SK-N-SH (cell line): ENCODE data around the gene TCAF1. TPM values are rescaled to one million over a fixed set of nuclear protein-coding genes. Genes with fewer than 3 reads are reported as not detected.
"Not testable (repeated sequence)": the region's sequence is repeated elsewhere in the genome, so short reads cannot be mapped to it uniquely, and the experiment has no call there.

Source experiments
- CTCF ChIA-PET: fragments of 300-600, 350-600 bp; formaldehyde crosslinking; extraction: SDS; loops from one replicate; lab custom pipeline; 2021; lab: Yijun Ruan, JAX
- POLR2A ChIA-PET: fragments of 350-600 bp; sonication (Branson Sonifier 250); formaldehyde crosslinking; extraction: SDS; loops from one replicate; lab custom pipeline; 2020; ENCODE audit warnings: antibody characterized with exemption, inconsistent platforms; lab: Yijun Ruan, JAX
- DNase-seq: peaks from one replicate; pipeline ENCODE4 v3.0.0; 2012
- H2AFZ ChIP-seq: fragments of 200-600 bp; sonication (generic); 2 replicates; pipeline ENCODE4 v1.8.1; 2016; ENCODE audit warnings: antibody characterized with exemption, mild to moderate bottlenecking, low read depth
- H3F3A ChIP-seq: fragments of 200-600 bp; sonication (generic); replicated peaks from 2 replicates; pipeline ENCODE3; 2016; ENCODE audit warnings: antibody characterized with exemption, mild to moderate bottlenecking; ENCODE audit not compliant: insufficient read depth
- H3K27ac ChIP-seq, 2 experiments: fragments of 200-500 bp in 1 of 2; fragments of 200-600 bp in 1 of 2; sonication (Bioruptor generic) in 1 of 2; sonication (generic), shearing (Covaris generic) in 1 of 2; 2 replicates each; pipeline versions ENCODE4 v1.5.1 to v1.6.1; 2014 to 2016; ENCODE audit warnings: low read depth in 2 of 2, inconsistent platforms in 1 of 2, low read length in 1 of 2, mild to moderate bottlenecking in 1 of 2, mixed read lengths in 1 of 2
- H3K27me3 ChIP-seq: fragments of 200-600 bp; sonication (generic), shearing (Covaris generic); 2 replicates; pipeline ENCODE4 v1.6.1; 2016; ENCODE audit warnings: mixed run types; ENCODE audit not compliant: insufficient read depth
- H3K36me3 ChIP-seq, 2 experiments: fragments of 200-500 bp in 1 of 2; fragments of 200-600 bp in 1 of 2; sonication (Bioruptor generic) in 1 of 2; sonication (generic) in 1 of 2; replicated peaks in 1 of 2; 2 replicates each; pipeline versions ENCODE3 to v1.5.1; 2014 to 2016; ENCODE audit warnings: low read length in 1 of 2, mild to moderate bottlenecking in 1 of 2; ENCODE audit not compliant: insufficient read depth in 2 of 2, control insufficient read depth in 1 of 2
- H3K4me1 ChIP-seq, 2 experiments: fragments of 200-500 bp in 1 of 2; fragments of 200-600 bp in 1 of 2; sonication (Bioruptor generic) in 1 of 2; sonication (generic), shearing (Covaris generic) in 1 of 2; 2 replicates each; pipeline versions ENCODE4 v1.5.1 to v1.6.1; 2014 to 2016; ENCODE audit warnings: low read depth in 1 of 2, low read length in 1 of 2, mixed run types in 1 of 2; ENCODE audit not compliant: insufficient read depth in 2 of 2, control insufficient read depth in 1 of 2
- H3K4me2 ChIP-seq: fragments of 200-600 bp; sonication (generic), shearing (Covaris generic); 2 replicates; pipeline ENCODE4 v1.6.1; 2017; ENCODE audit warnings: mixed run types
- H3K4me3 ChIP-seq, 2 experiments: fragments of 200-500 bp in 1 of 2; fragments of 200-600 bp in 1 of 2; sonication (Bioruptor generic) in 1 of 2; sonication (generic), shearing (Covaris generic) in 1 of 2; 2 replicates each; pipeline versions ENCODE4 v1.5.1 to v1.8.1; 2014 to 2016; ENCODE audit warnings: low read depth in 2 of 2, inconsistent platforms in 1 of 2, low read length in 1 of 2, mild to moderate bottlenecking in 1 of 2, mixed read lengths in 1 of 2, moderate library complexity in 1 of 2
- H3K79me2 ChIP-seq: fragments of 200-600 bp; sonication (generic); 2 replicates; pipeline ENCODE4 v1.8.1; 2017; ENCODE audit warnings: mild to moderate bottlenecking; ENCODE audit not compliant: insufficient read depth
- H3K9ac ChIP-seq: fragments of 200-600 bp; sonication (generic); 2 replicates; pipeline ENCODE4 v1.6.1; 2017; ENCODE audit warnings: mixed run types
- H3K9me2 ChIP-seq: fragments of 200-600 bp; sonication (generic); 2 replicates; pipeline ENCODE4 v1.6.1; 2017; ENCODE audit warnings: mixed run types
- H3K9me3 ChIP-seq: fragments of 200-600 bp; sonication (generic); 2 replicates; pipeline ENCODE4 v1.6.1; 2017; ENCODE audit warnings: mixed run types, mild to moderate bottlenecking, moderate library complexity
- H4K20me1 ChIP-seq: fragments of 200-600 bp; sonication (generic); 2 replicates; pipeline ENCODE4 v1.6.1; 2017; ENCODE audit warnings: mild to moderate bottlenecking, mixed run types; ENCODE audit not compliant: insufficient read depth
- FOXM1 ChIP-seq: IDR thresholded peaks from 2 replicates; pipeline ENCODE4 v1.4.0; 2012; ENCODE audit warnings: low read depth, mild to moderate bottlenecking
- MEF2A ChIP-seq: IDR thresholded peaks from 2 replicates; pipeline ENCODE4 v1.4.0; 2012; ENCODE audit warnings: low read depth, borderline replicate concordance
- MXI1 ChIP-seq: IDR thresholded peaks from 2 replicates; pipeline ENCODE4 v1.6.1; 2012; ENCODE audit warnings: mild to moderate bottlenecking, low read depth, low read length, improper control_type of control experiment
- NFIC ChIP-seq: IDR thresholded peaks from 2 replicates; pipeline ENCODE4 v1.4.0; 2012; ENCODE audit warnings: borderline replicate concordance
- POLR2AphosphoS5 ChIP-seq: IDR thresholded peaks from 2 replicates; pipeline ENCODE4 v1.6.1; 2012; ENCODE audit warnings: low read depth, low read length
- WGBS: methylation state at CpG from one replicate; pipeline ENCODE4 v1.1.6; 2017; ENCODE audit warnings: low lambda C conversion rate; 5-methylcytosine and 5-hydroxymethylcytosine counted together
- polyA plus RNA-seq, 3 experiments: library from polyadenylated mRNA; depleted of rRNA; stranded (reverse); fragments of >200 nt; gene quantifications; 2 replicates each; pipeline ENCODE4 v1.2.3, GENCODE V29; 2012
- TF ChIP-seq, protein P1 (sequence below): IDR thresholded peaks from 2 replicates; pipeline ENCODE4 v1.4.0; 2012; ENCODE audit warnings: low read depth
- TF ChIP-seq, protein P2 (sequence below): fragments of 200-600 bp; sonication (generic); IDR thresholded peaks from 2 replicates; pipeline ENCODE4 v1.6.1; 2017; ENCODE audit warnings: antibody characterized with exemption, mild to moderate bottlenecking, moderate library complexity
- TF ChIP-seq, protein P3 (sequence below): IDR thresholded peaks from 2 replicates; pipeline ENCODE4 v1.4.0; 2012; ENCODE audit warnings: low read depth, borderline replicate concordance

TCAF1 gene
- polyA plus RNA-seq, 1 of the 3 experiments (the other 2 are of a cell fraction) = 59.0 TPM

DNA sequence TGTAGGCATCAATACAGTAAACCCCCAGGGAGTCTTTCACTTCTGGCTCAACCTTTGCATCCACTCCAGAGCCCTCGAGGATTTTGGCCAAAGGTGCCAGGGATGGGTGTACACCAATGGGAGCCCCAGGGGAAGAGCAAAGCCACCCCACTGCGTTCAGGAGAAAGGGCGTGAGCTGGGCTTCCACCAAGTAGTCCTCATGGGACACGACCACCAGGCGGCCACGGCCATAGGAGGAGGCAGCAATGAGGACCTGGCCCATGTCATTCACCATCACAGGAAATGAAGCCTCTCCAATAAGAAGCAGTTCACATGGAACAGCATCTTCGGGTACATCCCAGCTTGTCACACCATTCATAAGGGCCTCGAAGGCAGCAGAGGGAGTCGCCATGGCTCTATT is 25.8 kb downstream of the TCAF1 start:
- H3K4me2 ChIP-seq = no peak overlapping the region
- no peaks in the 10 kb centered on the region for H3K27me3 ChIP-seq
- no peak for DNase-seq
- peaks cover 11% of the 10 kb centered on the region; the same call in 1 of the 2 replicates for H4K20me1 ChIP-seq
- peaks cover 0 to 29% of the 10 kb centered on the region in 2 experiments; a peak in 2 of 4 replicates for H3K4me1 ChIP-seq
- no peak overlapping the region for H3K4me3 ChIP-seq
- H2AFZ ChIP-seq = no peak overlapping the region
- H3K79me2 ChIP-seq = peaks cover 52% of the 10 kb centered on the region
- no peak overlapping the region for H3K9ac ChIP-seq
- ChIA-PET POLR2A (no interaction called here), CTCF (no interaction called here)
- H3F3A ChIP-seq = no peaks in the 10 kb centered on the region
- H3K27ac ChIP-seq = no peak overlapping the region
- 99% methylated on average over 9 of the region's 9 CpGs for WGBS
- H3K9me2 ChIP-seq = no peaks in the 10 kb centered on the region
- no peaks in the 10 kb centered on the region for H3K9me3 ChIP-seq
- peaks cover 33 to 47% of the 10 kb centered on the region in 2 experiments for H3K36me3 ChIP-seq
- TF ChIP-seq, protein P1, sequence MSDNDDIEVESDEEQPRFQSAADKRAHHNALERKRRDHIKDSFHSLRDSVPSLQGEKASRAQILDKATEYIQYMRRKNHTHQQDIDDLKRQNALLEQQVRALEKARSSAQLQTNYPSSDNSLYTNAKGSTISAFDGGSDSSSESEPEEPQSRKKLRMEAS = no peak
- TF ChIP-seq NFIC (no peak), MXI1 (no peak), FOXM1 (no peak), MEF2A (no peak), POLR2AphosphoS5 (no peak)
- TF ChIP-seq, protein P2, sequence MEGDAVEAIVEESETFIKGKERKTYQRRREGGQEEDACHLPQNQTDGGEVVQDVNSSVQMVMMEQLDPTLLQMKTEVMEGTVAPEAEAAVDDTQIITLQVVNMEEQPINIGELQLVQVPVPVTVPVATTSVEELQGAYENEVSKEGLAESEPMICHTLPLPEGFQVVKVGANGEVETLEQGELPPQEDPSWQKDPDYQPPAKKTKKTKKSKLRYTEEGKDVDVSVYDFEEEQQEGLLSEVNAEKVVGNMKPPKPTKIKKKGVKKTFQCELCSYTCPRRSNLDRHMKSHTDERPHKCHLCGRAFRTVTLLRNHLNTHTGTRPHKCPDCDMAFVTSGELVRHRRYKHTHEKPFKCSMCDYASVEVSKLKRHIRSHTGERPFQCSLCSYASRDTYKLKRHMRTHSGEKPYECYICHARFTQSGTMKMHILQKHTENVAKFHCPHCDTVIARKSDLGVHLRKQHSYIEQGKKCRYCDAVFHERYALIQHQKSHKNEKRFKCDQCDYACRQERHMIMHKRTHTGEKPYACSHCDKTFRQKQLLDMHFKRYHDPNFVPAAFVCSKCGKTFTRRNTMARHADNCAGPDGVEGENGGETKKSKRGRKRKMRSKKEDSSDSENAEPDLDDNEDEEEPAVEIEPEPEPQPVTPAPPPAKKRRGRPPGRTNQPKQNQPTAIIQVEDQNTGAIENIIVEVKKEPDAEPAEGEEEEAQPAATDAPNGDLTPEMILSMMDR = no peak
- TF ChIP-seq, protein P3, sequence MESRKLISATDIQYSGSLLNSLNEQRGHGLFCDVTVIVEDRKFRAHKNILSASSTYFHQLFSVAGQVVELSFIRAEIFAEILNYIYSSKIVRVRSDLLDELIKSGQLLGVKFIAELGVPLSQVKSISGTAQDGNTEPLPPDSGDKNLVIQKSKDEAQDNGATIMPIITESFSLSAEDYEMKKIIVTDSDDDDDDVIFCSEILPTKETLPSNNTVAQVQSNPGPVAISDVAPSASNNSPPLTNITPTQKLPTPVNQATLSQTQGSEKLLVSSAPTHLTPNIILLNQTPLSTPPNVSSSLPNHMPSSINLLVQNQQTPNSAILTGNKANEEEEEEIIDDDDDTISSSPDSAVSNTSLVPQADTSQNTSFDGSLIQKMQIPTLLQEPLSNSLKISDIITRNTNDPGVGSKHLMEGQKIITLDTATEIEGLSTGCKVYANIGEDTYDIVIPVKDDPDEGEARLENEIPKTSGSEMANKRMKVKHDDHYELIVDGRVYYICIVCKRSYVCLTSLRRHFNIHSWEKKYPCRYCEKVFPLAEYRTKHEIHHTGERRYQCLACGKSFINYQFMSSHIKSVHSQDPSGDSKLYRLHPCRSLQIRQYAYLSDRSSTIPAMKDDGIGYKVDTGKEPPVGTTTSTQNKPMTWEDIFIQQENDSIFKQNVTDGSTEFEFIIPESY = no peak

DNA sequence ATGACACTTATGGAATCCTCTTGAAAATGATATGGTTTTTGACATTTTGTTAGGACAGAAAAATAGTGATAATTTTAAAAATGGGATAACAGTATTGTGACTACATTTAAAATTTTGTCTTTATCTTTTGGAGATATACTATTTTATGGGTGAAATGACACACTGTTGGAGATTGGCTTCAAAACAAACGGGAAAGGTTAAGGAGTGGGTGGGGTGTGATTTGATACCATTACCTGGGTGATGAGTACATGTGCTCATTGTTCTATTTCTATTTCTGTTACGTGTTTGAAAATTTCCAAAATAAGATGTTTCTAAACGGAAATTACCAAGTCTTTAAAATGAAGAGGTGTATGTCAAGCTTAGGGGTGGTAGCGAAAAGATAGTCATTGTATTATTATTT is 28.7 kb downstream of the TCAF1 start:
- CTCF ChIA-PET, H4K20me1 ChIP-seq, H3K4me3 ChIP-seq, H3K9me2 ChIP-seq, H3K27me3 ChIP-seq, H3F3A ChIP-seq, H2AFZ ChIP-seq, H3K4me2 ChIP-seq, DNase-seq, H3K9me3 ChIP-seq, H3K4me1 ChIP-seq, POLR2A ChIA-PET, H3K9ac ChIP-seq, H3K27ac ChIP-seq: not testable (repeated sequence)
- WGBS = 62% methylated on average over 4 of the region's 4 CpGs
- peaks cover 23% of the 10 kb centered on the region for H3K79me2 ChIP-seq
- peaks cover 30 to 37% of the 10 kb centered on the region in 2 experiments for H3K36me3 ChIP-seq

DNA sequence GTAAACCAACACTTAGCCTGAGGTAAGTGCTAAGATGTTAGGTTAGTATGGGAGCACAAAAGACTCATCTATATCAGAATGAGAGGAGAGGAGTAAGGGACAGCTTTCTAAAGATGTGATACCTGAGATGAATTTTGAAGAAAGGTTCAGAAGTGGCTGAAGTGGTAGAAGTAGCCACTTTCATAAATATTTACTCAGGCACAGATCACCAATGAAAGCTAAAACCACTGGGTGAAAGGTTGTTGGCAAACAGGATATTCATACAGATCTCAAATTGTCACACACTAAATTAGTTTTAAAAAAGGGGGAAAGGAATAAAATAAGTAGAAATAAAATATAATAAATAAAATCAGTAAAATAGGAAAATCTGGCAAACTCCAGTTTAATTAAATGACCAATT is 30.4 kb downstream of the TCAF1 start:
- H3K4me1 ChIP-seq, POLR2A ChIA-PET, H3K9me3 ChIP-seq, H3K9ac ChIP-seq, H3K4me2 ChIP-seq, H3K9me2 ChIP-seq, H4K20me1 ChIP-seq, H3K27me3 ChIP-seq, DNase-seq, H3K4me3 ChIP-seq, H3K27ac ChIP-seq, H2AFZ ChIP-seq, CTCF ChIA-PET, H3F3A ChIP-seq: not testable (repeated sequence)
- peaks cover 20 to 21% of the 10 kb centered on the region in 2 experiments for H3K36me3 ChIP-seq
- H3K79me2 ChIP-seq = peaks cover 14% of the 10 kb centered on the region; the same call in 1 of the 2 replicates

DNA sequence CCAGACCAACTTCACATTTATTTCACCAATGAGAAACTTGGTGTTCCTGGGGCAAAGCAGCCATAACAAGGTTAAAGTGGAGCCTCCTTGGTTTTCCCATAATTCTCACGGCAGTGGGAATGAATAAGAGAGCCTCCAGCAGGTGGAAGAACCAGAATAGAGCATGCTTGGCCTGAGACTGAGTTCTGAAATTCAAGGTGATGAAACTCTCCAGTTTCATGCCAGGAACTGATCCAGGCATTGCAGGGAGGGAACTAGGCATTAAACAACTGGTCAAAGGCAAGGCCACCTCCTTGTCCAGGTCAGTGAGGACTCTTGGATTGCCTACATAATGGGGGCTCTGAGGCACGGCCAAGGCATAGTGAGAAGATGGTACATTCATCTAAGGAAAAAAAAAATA is 44.0 kb downstream of the TCAF1 start:
- H3K4me2 ChIP-seq, H3K27ac ChIP-seq, H3K79me2 ChIP-seq, H3K9ac ChIP-seq, DNase-seq, H2AFZ ChIP-seq, H3K36me3 ChIP-seq, H3K27me3 ChIP-seq, H4K20me1 ChIP-seq, H3F3A ChIP-seq, POLR2A ChIA-PET, H3K9me3 ChIP-seq, H3K9me2 ChIP-seq, H3K4me1 ChIP-seq, H3K4me3 ChIP-seq, CTCF ChIA-PET: not testable (repeated sequence)
- WGBS = no CpG with 5 or more reads among the region's 2 CpGs

DNA sequence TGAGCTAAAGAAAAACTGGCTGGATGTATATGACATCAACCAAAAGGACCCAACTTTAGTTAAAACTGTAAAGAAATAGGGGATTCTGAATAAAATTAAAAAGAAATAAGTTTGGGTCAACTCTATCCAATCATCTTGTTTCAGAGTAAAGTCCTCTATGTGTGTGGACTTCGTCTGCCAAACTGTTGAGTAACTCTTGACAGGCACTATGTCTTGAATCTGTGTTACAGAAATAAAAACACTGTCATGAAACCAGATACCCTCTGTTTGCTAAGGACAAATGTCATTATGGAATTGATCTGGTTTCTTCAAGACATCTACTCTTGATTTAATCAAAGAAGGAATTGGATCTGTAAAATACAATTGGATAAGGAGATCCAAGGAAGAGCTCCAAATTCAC is 46.5 kb downstream of the TCAF1 start:
- H3K27ac ChIP-seq, CTCF ChIA-PET, H3K4me1 ChIP-seq, H3K4me3 ChIP-seq, H3K27me3 ChIP-seq, H4K20me1 ChIP-seq, H3K79me2 ChIP-seq, H3K4me2 ChIP-seq, POLR2A ChIA-PET, H3K9me2 ChIP-seq, H3K9me3 ChIP-seq, H3K9ac ChIP-seq, DNase-seq, H3K36me3 ChIP-seq, H3F3A ChIP-seq, H2AFZ ChIP-seq: not testable (repeated sequence)
- whole genome bisulfite sequencing = no CpG with 5 or more reads among the region's 1 CpG
